RPMI7951 (cell line): ENCODE data around the gene GTSE1. TPM values are rescaled to one million over a fixed set of nuclear protein-coding genes. Genes with fewer than 3 reads are reported as not detected.

Experiments
- DNase-seq: peaks from one replicate; pipeline ENCODE4 v3.0.0-alpha.2; 2012; ENCODE audit warnings: low read depth
- total RNA-seq: library from RNA; depleted of rRNA; stranded (reverse); fragments of >200 nt; shearing (Covaris generic); gene quantifications from 2 replicates; pipeline ENCODE4 v1.2.3, GENCODE V29; 2014

Gene GTSE1
- total RNA-seq, 1 experiment from 2014 or later: 23.2 TPM

DNA sequence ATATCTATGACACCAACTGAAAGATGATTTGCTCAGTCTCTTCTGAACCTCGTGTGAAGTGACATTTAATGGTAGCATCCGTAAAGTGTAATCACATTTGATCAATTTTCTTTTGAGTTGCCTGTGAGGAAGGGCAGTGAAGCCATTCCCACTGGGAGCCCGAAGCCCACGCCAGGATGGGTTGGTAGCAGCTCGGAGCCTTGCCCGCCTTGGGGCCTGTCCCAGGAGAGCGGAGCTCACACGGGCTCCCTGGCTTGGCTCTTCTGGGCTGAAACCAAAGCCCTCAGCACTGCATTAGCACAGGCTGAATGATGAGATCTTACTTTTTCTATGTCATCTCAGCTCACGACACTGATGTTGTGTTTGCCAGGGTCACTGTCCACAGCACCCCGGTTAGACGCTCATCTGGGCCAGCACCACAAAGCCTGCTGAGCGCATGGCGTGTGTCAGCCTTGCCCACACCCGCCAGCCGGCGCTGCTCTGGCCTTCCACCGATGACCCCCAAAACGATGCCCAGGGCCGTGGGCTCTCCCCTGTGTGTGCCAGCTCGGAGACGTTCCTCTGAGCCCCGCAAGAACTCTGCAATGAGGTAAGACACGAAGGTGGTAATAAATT lies 29.5 kb downstream of the GTSE1 start:
- DNase-seq: no peak

DNA sequence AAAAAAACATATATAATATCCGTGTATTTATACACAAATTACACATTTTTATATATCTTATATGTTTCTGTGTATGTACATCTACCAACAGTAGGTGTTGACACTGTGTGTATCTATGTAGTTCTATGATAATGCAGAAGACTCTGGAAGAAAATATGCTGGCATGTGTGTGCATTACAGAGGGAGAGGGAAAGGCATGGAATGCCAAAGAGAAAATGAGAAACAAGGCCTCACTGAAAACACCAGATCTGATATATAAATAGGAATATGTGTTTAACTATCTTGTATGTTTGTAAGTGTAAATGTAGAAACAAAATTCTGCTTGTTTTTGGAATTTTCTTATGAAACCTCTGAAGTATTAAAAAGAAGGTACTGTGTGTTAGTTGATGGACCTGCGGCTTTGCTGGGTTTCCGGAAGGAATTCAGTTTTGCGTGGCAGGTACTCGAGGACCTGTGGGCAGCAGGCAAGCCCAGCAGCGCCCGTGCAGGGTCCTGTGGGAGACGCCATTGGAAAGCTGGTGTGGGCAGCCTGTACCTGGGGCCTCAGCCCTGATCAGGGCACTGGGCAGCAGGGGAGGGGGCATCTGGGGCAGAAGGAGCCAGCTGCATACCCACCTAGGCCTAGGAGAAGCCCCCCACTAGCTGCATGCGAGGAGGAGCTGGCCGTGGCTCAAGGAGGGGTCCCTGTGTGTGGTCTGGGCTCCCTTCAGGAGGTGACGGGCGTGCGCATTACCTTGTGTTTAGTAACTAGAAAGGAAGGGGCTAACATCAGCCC lies 31.2 kb downstream of the GTSE1 start:
- DNase-seq: no peak

DNA sequence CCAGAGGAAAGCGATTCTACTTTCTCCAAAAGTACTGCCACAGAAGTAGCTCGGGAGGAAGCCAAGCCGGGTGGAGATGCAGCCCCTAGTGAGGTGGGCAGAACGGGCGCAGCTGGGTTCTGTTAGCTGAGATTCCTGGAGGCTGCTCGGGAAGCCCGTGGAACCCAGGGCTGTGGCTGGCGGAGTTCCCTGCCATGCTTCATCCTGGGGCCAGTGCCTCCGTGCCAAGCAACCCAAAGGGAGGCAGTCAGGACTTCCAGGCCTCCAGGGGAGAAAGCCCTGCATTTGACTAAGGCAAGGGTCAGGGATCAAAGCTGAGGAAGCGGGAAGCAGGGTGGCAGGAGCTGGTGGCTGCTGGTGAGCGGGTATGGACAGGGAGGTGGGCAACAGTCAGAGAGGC lies 32.1 kb downstream of the GTSE1 start:
- DNase-seq: no peak

DNA sequence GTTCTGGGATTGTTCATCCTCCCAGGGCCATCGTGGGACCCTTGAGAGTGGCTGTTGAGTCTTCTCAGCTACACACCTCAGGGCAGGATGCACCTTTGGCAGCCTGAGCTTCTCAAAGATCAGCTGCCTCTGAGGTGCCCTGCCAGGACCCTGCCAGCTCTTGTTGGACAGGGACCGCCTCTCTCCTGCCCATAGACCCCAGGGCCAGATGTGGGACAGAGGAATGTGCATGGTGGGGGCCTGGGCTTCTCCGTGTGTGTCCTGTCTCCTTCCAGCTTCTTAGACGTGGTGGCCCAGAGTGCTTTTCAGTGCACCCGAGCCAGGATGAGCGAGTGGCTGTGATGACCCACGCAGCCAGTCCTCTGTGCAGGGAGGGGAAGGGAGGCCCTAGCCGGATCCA lies 32.9 kb downstream of the GTSE1 start:
- no peak for DNase-seq

DNA sequence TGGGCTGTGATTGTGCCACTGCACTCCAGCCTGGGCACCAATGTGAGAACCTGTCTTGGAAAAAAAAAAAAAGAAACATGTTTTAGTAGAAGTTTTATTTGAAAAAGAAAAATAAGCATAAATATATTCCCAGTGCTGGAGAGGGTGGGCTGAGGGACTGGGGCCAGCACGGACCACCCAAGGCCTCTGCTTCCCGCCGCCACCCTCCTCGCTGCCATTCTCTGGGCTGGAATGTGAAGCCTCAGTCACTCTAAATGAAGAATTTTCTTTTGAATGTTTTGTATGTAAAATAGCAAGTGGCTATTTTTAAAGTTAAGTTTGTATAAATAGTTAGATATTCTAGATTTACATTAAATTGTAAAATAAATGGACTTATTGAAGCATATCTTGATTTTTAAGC lies 33.8 kb downstream of the GTSE1 start:
- no peak for DNase-seq

DNA sequence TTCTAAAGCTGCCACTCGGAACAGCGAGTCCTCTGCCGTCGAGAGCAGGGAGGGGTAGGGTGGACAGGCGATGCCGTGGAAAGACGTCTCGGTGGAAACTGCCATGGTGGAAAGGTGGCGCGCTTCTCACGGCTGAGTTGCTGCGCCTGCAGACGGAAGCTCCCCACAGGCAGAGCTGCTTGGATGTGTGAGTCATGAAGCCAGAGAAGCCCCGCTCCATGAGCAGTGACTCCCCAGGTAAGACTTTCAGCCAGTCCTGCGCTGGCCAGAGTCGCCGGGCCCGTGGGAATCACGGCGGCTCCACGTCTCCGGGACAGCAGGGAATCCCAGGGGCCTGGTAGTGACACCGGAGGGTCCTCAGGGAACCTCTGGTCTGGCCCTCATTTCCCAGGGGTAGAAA lies 34.8 kb downstream of the GTSE1 start:
- DNase-seq: no peak

DNA sequence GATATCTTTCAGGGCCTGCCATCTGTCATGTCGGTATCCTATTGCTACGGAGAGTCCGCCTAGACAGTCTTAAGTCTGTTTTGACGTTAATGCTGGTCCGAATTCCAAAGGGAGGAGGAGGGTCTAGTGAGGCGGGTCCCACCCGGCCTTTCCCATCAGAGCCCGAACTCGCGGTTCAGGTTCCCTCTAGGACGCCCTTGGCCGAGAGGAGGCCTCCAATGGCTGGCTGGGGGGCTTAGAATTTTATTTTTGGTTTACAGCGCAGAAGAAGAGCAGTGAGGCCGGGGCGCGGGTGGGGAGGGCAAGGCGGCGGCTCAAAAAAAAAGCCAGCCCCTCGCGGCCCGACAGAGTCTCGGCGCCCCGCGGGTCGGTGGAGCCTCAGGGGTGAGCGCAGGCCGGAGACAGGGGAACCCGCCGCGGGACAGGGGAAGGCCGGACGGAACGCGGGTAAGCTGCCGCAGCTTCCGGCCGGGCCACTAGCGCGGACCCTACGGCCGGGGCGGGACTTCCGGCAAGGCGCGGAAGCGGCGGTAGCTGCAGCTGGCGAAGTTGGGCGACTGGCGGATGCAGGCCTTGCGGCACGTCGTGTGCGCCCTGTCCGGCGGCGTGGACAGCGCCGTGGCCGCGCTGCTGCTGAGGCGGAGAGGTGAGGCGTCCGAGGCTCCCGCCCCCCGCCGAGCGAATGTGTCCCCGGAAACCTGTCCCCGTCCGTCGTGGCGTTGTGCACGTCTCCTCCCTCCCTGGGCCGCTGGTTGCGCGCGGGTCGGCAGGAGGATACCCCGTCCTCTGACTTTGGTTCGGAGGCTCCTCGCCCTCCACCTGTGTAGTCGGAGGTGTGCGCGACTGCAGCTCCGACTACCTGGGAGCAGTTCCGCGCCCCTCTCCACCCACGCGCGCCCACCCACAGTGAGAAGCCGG lies 38.8 kb downstream of the GTSE1 start, which contains the start of gene TRMU:
TRMU (plus strand) TSS at position 514 of the 918 bp plus-strand sequence; CDS start at position 565, 51 bp downstream.
- peak; percentile 82 for DNase-seq

DNA sequence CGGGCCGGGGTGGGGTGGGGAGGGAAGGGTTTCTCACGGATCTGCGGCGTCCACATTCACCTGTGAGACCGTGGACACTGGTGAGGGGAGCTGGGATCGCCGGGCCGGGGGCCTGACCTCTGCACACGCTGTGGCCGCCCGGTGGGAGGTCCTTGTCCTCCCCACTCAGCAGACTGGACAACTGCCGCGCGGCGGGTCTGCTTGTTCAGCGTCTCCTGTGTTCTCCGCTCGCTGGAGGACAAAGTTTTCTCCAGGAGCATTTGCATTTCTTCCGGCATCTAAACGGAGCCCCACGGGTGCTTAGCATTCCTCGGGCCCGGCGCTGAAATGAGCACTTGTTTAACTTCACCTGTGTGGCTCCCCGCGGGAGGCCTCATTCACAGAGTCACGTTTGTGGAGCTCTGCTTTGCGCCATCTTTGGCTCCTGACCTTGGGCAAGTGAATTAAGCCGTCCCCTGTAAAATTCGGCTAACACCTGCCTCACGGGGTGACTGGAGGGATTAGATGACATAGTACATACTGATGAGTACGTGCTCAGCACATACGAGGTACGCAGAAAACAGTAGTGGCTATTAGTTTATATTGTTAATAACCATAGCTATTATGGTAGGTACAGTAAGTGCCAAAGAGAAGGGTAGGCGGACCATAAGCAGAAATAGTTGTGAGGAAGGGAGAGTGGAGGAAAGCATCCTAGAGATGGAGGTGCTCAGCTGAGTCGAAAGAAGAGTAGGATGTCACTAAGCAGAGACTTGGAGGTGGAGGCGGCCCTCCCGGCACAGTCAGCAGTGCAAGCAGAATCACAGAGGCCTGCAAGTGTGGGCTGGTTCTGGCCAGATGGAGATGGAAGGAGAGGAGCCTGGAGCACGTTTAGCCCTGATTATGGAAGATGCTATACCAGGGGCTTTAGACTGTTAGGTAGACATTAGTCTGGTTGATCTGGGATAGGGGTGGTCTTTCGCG lies 39.7 kb downstream of the GTSE1 start:
- DNase-seq: peak; percentile 28

DNA sequence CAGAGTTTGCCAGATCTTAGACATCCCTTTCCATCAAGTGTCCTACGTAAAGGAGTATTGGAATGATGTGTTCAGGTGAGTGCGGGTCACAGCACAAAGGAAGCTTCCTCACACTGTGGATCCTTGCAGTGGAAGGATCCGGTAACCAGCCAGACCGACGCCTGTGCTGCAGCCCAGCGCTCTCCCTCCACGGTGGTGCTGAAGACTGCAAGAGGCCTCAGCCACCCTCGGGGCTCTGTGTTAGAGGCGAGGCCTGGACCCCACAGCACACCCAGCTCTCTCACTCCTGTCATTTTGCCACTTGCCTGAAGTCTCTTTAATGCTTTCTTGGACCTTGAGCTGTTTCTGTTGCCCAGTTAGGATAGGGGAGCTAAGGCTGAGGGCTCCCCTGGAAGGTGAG lies 41.2 kb downstream of the GTSE1 start:
- no peak for DNase-seq

DNA sequence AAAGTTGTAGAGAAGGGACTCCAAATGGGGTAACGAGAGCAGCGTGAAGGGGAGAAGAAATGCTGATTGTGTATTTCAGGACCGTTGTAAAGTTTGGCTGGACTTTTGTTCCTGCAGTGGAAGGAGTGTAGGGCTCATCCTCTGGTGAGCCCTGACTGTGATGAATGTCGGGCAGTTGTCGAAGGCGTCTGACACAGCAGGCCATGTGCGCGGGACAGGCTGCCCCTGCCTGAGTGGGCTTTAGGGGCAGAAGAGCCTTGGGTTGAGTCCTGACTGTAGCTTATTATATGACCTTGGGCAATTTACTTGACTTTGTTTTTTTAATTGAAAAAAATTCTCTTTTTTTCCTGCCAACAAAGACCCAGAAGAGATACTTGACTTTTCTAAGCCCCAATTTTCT lies 42.0 kb downstream of the GTSE1 start:
- no peak for DNase-seq

DNA sequence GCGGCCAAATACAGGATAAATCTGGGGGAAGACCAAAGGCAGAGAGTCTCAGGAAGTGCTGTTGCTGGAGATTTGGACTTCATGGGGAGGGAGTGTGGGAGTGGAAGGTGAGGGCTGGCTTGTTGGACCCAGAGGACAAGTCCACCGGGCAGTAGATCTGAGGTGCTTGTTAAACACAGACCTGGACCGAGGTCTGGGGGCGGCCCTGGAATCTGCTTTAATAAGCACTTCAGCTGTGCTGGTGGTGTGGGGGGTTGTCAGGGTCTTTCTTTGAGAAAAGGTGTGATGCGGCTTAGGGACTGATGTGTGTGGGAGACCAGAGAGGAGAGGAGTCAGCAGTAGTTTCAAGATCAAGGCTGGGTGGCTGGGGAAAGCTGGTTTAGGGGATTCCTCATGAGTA lies 43.3 kb downstream of the GTSE1 start:
- DNase-seq: no peak

DNA sequence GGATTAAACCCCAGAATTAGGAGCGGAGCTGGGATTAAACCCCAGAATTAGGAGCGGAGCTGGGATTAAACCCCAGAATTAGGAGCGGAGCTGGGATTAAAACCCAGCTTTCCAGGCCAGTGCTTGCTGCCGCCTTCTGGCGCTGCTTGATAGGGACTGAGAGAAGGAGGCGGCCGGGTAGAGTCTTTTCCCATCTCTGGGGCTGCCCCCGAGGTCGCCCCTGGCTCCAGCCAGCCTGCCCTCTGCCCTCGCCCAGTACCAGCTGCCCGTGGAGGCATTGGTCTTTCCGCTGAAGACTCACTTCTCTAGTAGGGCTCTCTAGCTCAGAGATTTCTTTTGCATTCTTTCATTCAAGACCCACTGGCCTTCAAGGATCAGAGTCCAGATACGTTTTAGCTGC lies 44.0 kb downstream of the GTSE1 start:
- no peak for DNase-seq

DNA sequence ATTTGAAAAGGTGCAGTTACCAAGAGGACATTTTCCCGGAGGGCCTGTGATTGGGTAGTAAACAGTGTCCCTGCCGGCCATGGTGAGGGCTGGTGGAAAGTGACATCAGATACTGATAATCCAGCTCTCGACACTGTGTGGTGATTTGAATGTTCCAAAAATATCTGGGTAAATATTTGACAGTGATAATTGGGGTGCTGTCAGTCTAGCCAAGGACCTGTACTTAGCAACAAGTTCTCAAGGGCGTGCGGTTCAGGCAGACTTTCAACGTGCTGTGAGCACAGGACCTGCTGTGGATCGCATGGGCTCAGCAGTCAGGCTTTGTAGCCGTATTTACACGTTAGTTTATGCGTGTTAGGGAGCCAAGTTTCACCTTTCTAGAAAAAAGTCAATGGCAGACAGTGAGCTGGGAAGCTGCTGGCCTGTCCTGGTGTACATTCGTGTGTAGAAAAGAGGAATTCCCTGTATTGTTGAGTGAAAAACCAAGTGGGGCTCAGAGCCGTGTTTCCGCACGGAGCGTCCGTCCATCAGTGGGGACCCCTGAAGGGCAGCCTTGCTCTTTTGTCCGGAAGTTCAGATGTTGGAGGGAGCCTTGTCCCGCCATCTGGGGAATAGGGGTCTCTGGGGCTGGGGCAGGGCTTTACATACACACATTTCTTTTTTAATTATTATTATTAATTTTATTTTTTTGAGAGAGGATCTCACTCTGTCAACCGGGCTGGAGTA lies 50.2 kb downstream of the GTSE1 start:
- DNase-seq: no peak

DNA sequence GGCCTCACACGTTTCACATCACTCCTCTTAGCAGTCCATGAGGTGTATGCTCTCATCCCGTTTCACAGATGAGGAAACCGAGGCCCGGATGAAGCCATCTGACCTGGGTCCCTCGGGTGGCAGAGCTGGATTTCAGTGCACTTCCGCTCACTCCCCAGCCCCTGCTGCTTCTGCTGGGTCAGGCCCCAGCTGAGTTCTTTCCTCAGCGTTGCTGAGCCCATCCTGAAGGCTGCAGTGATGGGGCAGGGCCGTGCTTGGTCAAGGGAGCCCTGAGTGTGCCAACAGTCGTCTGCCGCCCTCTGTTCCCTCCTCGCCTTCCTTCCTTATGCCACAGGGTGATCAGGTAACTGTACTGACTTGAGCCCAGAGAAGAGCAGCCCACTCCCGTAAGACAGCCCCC lies 51.0 kb downstream of the GTSE1 start:
- no peak for DNase-seq

DNA sequence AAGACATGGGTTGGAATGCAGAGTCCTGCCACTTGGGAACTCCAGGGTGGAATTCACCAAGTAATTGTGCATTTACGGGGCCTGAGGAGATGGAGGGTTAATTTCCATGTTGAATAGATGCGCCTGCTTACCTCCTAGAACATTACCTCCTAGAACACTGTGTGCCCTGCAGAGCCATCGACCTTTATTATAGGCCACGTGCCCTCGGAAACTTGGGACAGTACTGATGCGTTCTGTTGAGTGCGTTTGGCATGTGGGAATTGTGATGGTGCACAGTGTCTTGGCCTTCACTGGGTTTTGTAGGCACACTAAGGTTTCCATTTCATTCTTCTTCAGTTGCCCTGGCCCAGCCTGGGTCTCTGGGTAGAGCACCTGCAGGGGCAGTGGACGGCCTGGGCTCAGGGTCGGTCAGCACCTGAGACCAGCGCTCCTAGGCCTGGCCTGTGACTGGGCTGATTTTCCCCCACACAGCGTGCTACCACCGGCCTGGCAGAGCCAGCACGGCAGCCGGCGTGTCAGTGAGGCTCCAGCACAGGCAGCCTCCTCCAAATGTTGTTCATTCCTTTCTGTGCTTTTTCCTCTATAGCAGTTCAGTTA lies 51.5 kb downstream of the GTSE1 start:
- DNase-seq: no peak

DNA sequence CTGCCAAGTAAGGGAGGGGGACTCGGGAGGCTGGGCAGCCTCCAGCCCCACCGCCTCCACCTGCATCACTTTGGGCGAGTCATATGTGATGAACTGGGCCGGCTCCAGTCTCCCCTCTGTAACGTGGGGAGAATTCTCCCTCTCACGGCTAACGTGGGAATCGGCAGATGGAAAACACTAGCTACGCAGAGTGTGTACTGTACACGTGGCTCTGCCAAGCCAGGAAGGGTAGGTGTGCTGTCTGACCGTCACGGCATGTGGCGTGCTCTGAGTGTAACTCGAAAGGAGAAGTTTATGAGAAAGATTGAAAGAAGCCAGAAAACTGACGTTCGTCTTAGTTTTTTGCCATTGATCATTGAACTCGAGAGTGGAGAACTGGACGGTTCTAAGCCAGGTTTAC lies 52.6 kb downstream of the GTSE1 start:
- no peak for DNase-seq

DNA sequence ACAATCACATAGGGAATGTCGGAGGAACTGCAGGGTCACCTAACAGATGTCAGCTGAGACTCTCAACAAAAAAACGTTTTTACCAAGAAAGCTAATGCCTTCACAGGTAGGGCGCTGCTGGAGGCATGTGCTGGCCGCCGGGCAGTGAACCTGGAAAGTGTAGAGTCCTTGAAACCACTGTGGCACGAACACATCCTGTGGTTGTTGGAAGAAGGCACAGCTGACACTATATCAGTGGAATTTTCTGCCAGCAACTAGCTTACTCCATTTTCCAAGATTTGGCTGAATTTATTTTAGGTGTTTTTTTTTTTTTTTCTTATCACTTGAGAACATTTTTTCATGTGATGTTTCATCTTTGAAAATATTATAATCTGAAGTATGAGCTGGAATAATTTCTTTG lies 53.0 kb downstream of the GTSE1 start:
- no peak for DNase-seq

DNA sequence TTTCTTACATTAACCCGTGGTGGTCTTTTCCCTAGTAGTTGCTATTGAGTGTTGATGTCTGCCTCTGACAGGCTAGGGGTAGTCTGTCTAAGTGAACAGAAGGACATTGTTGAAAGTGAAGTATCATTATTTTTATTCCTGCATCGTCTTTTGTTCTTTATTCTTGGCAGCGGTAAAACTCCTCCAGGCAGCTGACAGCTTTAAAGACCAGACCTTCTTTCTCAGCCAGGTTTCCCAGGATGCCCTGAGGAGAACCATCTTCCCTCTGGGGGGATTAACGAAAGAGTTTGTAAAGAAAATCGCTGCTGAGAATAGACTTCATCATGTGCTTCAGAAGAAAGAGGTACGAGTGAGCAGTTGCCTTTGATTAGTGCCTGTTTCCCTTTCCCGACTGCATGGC lies 53.5 kb downstream of the GTSE1 start:
- DNase-seq: no peak

DNA sequence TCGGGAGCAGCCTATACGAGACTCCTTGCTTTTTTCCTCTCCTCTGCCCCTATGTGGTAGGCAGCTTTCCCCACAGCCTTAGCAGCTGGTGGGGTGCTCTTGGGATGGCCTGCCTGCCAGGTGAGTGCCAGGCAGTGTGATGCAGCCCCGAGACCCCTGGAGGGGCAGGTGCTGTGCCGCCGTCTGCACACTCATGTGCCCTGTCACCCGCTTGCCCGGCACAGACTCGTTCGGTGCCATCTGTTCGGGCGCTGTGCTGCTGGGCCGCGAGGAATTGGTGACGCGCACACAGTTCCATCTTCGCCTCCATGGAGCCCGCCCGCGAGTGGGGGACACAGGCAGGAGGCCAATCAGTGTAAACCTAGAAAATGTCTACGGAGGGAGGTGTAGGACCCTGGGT lies 54.0 kb downstream of the GTSE1 start:
- no peak for DNase-seq

DNA sequence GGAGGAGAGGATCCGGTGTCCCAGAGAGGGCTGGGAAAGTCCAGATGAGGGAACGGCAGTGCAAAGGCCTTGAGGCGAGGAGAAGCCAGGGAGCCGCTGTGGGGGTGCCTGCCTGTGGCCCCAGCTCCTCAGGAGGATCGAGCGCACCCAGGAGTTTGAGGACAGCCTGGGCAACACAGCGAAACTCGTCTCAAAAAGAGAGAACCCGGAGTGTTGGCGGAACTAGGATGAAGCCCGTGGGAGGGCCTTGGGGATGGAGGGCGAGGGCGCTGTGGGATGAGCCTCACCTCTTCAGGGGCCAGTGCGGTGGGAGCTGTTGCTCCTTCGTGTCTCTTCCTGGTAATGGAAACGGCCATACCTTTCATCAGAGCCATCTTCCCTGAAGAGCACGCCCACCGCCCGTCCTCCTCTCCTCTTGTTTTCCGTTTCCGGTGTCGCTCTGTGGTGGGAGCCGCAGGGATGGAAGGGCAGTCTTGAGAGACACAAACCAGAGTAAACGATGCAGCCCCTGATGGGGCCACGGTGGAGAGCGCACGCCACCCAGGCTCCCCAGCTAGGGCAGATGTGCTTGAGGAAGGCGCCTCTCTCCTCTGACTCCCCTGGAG lies 54.6 kb downstream of the GTSE1 start:
- no peak for DNase-seq
